SIG-M5 treated with dmso at 0.1 percent for 504 hours (cell line): Measurements from ENCODE around the gene SSBP3.
"Not testable (repeated sequence)": the region's sequence is repeated elsewhere in the genome, so short reads cannot be mapped to it uniquely, and the experiment has no call there.

Source experiments
- DNase-seq: peaks from one replicate; lab custom pipeline; 2025; ENCODE audit not compliant: unreplicated experiment; lab: John Stamatoyannopoulos, UW

SSBP3 gene

DNA sequence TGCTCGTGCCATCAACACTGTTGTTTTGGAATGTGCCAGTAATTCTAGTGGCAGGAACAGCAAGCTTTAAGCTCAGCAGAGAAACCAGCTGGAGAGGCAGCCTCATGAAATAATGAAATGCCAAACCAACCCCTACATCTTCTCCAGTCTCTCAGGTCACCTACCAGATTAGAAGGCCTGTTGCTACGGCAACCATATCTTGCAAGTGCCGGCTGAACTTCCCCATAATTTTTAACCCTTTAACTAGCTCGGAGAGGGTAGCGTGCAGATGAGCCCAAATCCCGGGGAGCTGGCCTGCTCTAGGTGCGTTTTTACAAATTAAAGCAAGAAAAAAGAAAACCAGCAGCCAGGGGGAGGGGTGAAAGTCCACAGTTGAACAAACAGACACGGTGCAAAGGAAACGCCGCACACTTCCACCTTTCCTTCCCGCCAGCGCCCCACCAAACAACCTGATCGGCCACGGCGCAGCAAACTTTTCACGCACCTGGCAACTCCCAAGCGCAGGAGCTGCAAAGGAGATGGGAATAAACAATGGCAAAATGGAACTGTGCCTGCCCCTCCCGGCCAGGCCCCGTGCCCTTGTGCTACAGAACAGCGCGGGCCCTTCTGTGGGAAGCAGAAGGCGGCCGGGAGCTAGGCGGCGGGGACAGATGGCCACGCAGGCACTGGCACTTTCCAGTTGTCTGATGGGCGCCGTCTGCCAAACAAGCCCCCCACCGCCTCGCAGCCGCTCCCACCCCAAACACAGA lies 50.1 kb downstream of the SSBP3 start:
- DNase-seq: peak; percentile 28

DNA sequence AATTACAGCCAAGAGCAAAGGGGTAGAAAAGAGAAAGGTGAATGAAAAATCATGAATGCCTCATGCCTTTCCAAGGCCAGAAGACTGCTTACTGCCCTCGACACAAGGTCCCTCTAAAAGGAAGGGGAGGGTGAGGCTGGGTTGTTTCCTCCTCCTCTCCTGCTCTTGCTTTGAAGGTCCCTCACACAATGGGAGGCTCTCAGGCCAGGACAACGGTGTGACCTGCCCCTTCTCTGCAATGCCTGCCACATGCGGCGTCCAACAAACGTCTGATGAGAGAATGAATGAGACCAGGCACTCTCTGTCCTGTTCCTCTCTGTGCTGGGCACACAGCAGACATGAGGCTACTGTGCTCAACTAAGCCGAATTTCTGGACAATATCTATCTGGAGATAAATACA lies 51.3 kb downstream of the SSBP3 start:
- no peak for DNase-seq

DNA sequence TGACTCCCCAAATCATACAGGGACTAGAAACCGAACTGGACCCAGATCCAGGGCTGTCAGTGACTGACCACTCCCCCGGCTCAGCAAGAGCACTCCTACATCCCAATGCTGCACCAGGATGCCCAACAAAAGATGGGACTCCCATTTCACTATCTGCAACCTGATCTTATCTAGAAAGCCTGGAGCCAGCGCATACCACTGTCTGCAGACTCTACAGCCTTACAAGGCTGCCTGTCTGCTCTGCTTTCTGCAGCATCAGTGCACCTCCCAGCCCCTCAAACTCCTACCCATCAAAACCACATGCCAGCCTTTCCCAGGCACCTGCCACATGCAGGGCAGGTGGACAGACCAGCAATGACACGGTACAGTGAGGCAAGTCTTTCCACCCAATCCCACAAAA lies 52.2 kb downstream of the SSBP3 start:
- no peak for DNase-seq

DNA sequence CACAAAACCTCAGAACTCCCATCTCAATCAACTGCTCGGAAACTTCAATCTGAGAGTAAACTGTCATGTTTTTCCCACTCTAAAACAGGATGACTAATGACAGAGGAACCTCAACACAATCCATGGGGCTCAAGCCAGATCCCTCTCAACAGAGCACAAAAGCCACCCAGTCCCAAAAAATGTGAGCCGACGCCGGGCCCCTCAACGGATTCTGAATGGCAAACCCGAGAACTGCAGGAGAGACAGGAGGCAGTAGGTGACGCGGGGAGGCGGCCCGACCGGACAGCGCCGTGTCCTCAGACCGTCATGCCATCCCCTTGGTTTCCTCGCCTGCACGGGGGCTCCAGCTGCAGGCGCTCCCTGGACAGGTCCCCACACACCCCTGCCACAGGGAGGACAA lies 53.4 kb downstream of the SSBP3 start:
- DNase-seq: no peak

DNA sequence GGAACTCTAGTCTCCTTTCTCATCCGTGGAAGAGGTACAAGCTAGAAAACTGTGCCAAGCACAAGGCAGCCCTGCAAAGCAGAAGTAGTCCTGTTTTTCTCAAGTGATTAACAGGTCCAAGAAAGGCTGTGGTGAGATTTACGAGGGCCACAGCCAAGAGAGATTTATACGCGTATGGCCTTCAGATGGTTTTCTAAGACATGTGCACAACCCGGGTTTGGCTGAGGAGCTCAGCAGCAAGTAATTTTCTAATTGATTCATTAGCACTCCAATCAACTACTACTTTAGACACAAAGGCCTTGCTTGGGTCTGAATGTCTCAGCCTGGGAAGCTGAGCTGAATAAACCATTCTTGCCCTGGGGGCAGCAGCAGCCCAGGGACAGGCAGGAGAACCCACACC lies 55.8 kb downstream of the SSBP3 start:
- DNase-seq: no peak

DNA sequence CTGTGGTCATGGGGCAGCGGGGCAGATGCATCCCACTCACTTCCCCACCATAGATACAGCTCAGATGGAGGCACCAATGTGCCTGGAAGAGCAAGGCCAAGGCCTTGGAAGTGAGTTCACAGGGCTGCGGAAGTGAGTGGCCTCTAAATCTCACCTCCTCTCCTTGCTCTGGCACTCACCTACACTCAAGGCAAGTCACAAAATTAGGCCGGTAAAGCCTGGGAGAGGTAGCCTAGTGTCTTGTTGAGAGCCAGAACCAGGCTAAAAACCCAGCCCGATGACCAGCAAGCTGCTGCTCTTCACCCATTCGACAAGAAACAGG lies 57.5 kb downstream of the SSBP3 start:
- no peak for DNase-seq

DNA sequence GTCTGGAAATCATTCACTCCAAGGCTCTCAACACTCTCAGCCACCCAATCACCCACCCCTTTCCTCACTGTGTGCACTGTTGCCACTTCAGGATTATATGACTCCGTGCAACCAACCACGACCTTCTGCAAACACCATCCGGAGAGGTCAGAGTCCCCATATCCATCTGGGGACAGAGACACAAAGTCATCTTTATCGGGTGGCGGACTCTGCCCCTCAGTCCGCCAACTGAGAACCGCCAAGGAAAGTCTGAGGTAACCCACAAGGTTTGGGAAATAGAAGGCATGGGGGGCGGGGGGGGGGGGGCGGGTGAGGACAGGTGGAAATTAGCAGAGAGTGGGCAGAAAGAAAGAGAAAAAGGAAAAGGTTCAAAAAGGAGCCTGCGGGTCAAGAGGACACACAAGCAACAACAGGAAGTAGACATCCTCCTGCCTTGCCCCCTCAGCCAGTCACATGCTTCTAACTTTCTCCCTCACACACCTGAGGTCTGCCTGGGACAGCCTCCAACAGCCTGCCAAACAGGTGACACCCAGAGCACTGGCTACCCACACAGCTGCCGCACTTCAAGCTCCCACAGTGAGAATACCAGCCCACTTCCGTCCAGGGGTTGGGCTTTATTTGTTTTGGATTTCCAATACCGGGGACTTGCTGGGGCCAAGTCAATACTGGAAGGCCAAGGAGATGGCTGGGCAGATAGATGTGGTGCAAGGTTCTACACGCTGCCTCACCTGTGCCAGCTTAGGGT lies 58.1 kb downstream of the SSBP3 start:
- no peak for DNase-seq

DNA sequence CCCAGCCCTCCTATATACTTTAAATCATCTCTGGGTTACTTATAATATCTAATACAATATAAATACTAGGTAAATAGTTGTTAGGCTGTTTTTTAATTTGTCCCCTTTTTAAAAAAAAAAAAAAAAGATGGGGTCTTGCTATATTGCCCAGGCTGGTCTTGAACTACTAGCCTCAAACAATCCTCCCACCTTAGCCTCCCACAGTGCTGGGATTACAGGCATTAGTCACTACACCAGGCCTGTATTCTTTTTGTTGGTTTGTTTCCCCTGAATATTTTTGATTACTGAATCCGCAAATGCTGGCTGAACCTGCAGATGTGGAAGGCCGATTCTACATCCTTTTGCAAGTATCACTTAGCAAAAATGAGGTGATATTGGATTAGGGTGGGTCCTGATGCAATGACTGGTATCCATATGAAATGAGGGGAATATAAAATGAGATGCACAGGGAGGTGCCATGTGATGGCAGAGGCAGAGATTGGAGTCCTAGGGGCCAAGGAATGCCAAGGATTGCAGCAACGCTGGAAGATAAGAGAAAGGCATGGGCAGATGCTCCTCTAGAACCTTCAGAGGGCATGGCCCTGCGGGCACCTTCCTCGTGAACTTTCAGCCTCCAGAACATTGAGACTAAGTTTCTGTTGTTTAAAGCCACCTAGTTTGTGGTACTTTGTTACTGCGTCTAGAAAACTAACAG lies 58.8 kb downstream of the SSBP3 start:
- DNase-seq: no peak

DNA sequence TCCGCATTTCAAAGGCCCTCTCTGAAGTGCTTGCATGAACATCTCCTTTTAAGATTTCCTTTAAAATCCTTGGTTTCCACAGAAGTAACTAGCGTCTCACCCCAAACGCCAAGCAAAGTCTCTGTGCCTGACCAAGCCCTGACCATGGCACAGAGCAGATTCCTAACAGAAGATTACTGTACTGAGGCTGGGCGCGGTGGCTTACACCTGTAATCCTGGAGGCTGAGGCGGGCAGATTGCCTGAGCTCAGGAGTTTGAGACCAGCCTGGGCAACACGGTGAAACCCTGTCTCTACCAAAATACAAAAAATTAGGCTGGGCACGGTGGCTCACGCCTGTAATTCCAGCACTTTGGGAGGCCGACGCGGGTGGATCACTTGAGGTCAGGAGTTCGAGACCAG lies 60.6 kb downstream of the SSBP3 start:
- DNase-seq: not testable (repeated sequence)

DNA sequence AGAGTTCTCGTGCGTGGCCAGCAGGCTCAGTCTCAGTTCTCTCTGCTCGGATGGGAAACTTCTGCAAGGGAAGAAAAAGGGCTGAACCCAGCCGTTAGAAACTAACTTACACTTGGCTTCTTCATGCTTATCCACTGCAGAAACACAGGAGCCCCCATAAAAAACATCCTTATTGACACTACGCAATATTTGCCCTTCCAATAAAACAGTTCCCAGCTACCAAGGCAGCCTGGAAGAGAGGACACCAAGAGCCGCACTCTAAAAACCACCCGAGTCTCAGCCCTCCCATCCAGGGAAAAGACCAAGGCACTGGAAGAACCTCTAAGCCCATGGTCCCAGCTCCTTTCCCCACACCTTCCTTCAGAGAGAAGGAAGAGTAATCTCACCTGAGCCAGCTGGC lies 61.1 kb downstream of the SSBP3 start:
- no peak for DNase-seq

DNA sequence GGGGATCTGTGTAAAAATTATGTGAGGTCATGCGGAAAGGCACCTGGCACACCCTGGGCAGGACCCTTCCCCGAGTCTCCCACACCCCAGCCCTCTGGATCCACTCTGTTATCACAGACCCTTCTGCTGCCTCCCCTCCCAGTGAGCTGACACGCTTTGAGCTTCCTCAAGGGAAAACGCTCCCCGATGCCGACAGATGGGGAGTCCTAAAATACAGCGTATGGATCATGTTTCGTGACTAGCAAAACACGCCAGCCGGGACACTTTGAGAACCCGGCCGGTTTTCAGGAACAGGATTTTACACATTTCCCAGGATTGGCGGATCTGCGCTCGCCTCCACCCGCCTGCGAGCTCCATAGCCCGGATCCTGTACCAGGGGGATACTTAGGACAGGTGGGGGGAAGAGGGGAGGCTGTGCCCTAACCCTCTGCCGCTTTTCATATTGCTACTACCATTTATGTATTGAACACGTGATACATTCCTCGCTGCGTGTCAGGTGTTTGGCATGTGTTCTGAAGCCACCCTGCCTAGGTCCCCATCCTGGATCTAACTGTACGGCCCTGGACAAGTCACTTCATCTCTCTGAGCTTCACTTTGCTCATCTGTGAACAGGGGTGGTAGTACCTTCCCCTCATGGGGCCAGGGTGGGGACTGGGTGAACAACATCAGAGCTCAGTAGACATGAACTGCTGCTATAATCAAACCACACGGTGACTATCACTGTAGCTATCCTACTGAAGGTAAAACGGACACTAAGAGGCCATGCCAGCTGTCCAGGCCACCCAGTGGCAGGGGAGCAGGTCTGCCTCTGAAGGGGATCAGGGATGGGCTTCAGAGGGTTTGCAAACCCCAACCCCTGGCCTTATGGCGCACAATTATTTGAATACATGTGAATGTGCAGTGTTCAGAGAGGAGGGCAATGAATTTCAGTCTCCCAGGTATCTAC lies 63.2 kb downstream of the SSBP3 start:
- DNase-seq: no peak

DNA sequence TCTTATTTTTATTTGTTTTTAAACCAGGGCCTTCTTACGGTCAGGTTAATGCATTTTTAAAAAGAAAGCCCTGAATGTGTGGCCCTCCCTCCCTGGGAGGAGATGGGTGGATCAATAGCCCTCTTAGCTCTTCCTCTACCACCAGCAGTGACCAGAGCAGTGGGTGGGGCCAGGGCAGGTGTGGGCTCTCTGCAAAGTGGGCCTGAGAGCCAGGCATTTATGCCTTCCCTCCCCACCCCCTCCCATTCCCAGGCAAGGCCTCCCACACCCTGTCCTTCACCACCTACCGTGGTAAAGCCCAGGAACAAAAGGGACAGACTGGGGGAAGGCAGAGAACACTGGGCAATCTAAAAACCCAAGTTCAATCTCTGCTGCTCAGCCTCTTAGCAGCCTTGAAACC lies 63.9 kb downstream of the SSBP3 start:
- DNase-seq: no peak

DNA sequence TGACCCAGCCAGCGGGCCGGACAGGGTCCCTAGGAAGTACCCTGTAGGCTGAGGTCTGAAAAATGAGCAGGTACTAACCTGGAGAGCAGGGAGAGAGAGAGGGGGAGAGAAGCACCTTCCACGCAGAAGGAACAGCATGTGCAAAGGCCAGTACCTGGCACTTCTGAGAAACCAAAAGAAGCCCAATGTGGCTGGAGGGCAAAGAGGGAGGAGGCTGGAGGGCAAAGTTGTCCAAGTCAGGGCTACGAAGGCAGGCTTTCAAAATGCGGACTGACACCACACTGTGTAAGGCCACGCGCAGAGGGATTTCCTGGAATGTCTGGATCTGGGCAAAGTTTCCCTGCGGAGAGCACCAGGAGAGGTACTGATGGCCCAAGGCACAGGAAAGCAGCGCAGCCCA lies 64.4 kb downstream of the SSBP3 start:
- DNase-seq: no peak

DNA sequence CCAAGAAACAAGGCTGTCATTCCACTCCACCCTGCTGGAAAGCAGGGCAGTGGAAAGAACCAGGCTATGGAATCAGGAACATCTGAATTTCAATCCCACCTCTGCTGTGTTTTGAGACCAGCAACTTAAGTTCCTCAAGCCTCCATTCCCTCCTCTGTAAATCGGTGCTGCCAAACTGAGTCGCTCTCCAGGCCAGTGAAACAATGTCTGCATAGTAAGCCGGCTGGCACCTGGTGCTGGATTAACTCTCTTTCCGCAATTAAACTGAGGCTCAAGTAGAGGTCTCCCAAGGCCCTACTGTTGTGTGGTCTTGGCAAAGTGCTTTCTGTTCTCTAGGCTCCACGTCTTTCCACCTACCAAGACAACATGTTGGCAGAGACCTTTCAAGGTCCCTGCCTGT lies 65.3 kb downstream of the SSBP3 start:
- no peak for DNase-seq

DNA sequence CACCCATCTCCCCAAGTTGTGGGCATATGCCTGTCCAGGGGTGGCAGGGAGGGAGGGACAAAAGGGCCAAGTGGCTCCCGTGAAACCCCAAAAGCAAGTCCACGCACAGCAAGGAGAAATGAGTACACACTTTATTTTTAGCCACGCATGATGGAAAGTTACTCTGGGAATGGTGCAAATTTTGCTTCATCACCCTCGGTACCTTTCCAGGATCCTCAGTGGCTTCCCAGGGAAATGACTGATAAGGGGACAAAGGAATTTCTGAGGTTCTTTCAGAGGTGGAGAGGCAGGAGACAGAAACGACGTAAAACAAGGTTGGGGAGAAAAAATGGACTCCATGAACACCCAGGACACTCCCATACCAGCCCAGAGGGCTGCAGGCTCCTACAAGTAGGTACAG lies 65.8 kb downstream of the SSBP3 start:
- no peak for DNase-seq

DNA sequence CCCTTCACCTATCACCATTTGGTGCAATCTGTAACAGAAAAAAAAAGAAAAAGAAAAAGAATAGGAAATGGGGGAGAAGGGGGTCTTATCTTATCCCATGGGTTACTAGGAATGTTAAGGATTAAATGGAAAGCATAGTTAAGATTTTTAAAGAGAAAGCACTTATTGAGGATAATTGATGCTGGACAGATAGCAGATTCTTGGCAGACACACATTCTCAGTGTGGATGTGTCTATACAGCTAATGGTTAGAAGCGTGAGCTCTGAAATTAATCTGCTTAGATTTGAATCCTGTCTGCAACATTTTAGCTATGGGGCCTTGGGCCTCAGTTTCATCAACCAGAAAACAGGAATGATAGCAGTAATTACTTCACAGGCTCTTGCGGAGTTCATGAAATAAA lies 67.1 kb downstream of the SSBP3 start:
- DNase-seq: no peak

DNA sequence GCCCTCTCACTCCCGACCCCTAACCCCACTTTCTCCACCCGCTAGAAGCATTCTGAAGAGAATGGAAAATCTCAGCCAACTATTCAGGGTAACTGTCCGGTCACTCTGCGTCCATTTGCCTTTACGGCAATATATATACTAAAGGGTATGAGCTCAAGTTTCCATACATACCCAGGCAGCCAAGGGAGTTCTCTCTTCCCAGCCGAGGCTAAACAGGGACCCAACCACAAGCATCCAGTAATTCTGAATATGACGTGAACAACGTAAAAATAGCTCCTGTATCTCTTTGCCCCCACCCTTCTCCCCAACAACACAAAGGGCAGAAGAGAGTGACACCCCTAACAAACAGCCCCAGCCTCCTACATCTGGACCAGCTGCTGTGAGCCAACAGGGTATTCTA lies 67.7 kb downstream of the SSBP3 start:
- DNase-seq: no peak

DNA sequence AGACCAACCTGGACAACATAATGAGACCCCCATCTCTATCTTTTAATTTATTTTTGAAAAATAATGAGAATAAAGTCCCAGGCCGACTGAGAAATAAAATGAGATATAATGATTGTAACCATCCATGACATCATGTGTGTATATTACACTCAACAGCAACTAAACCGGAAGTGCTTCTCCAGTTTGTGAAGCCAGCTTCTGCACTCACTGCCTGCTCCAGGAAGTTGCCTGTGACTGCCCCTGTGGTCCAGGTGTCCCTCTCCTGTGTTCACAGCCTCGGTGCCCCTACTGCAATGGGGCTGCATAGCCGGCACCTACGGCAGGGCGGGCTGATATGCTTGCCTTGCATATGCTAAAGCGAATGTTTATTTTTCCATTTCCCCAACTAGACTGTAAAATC lies 68.3 kb downstream of the SSBP3 start:
- DNase-seq: no peak

DNA sequence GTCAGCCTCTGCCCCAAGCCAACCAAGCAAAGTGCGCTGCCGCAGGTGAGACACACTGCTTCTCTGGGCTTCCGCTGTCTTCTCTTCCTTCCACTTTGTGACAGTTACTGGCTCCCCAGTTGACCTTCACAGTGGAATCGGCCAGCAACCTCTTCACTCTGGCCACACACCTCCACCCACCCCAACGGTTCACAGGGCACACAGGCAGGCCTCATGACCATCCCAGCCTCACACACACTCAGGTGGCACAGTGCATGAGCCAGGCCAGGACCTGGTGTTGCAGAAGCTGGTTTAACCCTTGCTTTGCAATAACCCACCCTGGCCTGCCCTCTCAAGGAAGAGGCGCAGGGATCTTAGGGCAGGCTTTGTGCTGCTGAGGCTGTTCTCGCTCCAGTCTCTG lies 69.2 kb downstream of the SSBP3 start:
- no peak for DNase-seq

DNA sequence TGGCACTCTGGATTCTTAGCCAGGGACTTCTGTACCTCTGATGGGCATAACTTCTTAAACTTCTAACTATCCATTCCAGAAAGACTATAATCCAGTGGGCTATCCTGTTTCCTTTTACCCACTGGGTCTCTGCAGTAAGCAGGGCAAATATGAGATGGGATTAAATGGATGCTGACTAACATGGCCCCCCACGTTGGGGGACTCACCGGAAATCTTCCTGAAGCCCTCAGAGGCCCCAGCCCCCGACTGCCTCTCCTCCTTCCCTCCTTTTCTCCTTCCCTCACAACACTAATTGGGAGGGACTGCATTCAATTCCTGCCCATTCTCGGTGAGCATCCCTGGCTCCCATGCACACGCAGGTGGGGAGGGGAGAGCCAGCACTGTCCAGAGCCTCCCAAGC lies 70.1 kb downstream of the SSBP3 start:
- no peak for DNase-seq

DNA sequence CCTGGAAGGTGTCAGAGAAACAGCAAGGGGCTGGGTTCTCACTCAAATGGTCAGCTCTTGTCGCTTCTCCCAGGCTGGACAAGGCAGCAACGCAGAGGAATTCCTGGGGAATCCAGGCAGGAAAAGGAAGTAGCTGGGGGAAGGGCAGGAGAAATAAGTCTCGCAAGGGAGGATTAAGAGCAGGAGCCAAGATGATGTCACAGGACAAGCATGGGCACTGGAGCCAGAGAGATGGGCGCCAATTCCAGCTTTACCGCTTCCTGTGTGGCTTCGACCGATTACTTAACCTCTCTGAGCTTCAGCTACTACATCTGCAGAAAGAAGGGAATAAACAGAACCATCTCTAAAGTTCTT lies 70.5 kb downstream of the SSBP3 start:
- no peak for DNase-seq
